Stomach (tissue), 4 donors: ENCODE data around the gene RALY.

Experiments used
- CTCF ChIP-seq, 7 experiments: fragments of 450-650 bp in 4 of 7; fragments of 200-600 bp in 3 of 7; sonication (generic) in 3 of 7; IDR thresholded peaks; one replicate each; pipeline ENCODE4 v1.5.1; 2016 to 2019; ENCODE audit warnings: antibody characterized with exemption in 7 of 7, control low read depth in 2 of 7, mild to moderate bottlenecking in 1 of 7
- POLR2A ChIP-seq, 4 donors: fragments of 450-650 bp; IDR thresholded peaks; one replicate each; pipeline ENCODE4 v1.6.1; 2016; ENCODE audit warnings: antibody characterized with exemption in 4 of 4, control low read depth in 2 of 4, mild to moderate bottlenecking in 1 of 4, moderate library complexity in 1 of 4

GRCh38 chr20:34023937-34024722 lies 30.4 kb downstream of the RALY start:
- no peak for TF ChIP-seq CTCF (IDR thresholded peaks at IDR 0.05)
- no peak for TF ChIP-seq POLR2A (IDR thresholded peaks at IDR 0.05)
